ENCODE results near the gene NR2F1-AS1. TPM values are rescaled to one million over a fixed set of nuclear protein-coding genes. Genes with fewer than 3 reads are reported as not detected.

The NR2F1-AS1 gene
- total RNA-seq, 1 donor from 2014 or later = 9.5 TPM

GRCh38 chr5:93406971-93407401 lies 174.0 kb downstream of the NR2F1-AS1 start:
- TF ChIP-seq CTCF (IDR thresholded peaks at IDR 0.05; ENCODE audit: insufficient read depth, low read length, poor library complexity, severe bottlenecking) = no peak
- no peak for DNase-seq (ENCODE audit: low read depth)
- Histone ChIP-seq H3K36me3 (ENCODE audit: control insufficient read depth, insufficient read depth, low read length) (no peaks in the 10 kb centered on the region), H3K4me3 (ENCODE audit: low read depth, low read length) (no peak overlapping the region), H3K27me3 (ENCODE audit: control insufficient read depth, insufficient read depth, low read length) (no peaks in the 10 kb centered on the region)

- Histone ChIP-seq H3K27me3 (ENCODE audit: control insufficient read depth, insufficient read depth, low read length) (no peaks in the 10 kb centered on the region), H3K4me3 (ENCODE audit: low read depth, low read length) (no peak overlapping the region), H3K36me3 (ENCODE audit: control insufficient read depth, insufficient read depth, low read length) (no peaks in the 10 kb centered on the region)
- DNase-seq (ENCODE audit: low read depth) = no peak
- TF ChIP-seq CTCF (IDR thresholded peaks at IDR 0.05; ENCODE audit: insufficient read depth, low read length, poor library complexity, severe bottlenecking) = no peak
Measured at GRCh38 chr5:93404246-93404645, 176.8 kb downstream of the NR2F1-AS1 start.

- no peak for DNase-seq (ENCODE audit: low read depth)
- no peaks in the 10 kb centered on the region for H3K36me3 ChIP-seq (ENCODE audit: control insufficient read depth, insufficient read depth, low read length)
- TF ChIP-seq CTCF (IDR thresholded peaks at IDR 0.05; ENCODE audit: insufficient read depth, low read length, poor library complexity, severe bottlenecking) = no peak
- H3K27me3 ChIP-seq (ENCODE audit: control insufficient read depth, insufficient read depth, low read length) = no peaks in the 10 kb centered on the region
- no peak overlapping the region for H3K4me3 ChIP-seq (ENCODE audit: low read depth, low read length)
Measured at GRCh38 chr5:93403141-93403928, 177.7 kb downstream of the NR2F1-AS1 start.

- TF ChIP-seq CTCF (IDR thresholded peaks at IDR 0.05; ENCODE audit: insufficient read depth, low read length, poor library complexity, severe bottlenecking) = no peak
- Histone ChIP-seq H3K27me3 (ENCODE audit: control insufficient read depth, insufficient read depth, low read length) (no peaks in the 10 kb centered on the region), H3K4me3 (ENCODE audit: low read depth, low read length) (no peak overlapping the region), H3K36me3 (ENCODE audit: control insufficient read depth, insufficient read depth, low read length) (no peaks in the 10 kb centered on the region)
- no peak for DNase-seq (ENCODE audit: low read depth)
Measured at GRCh38 chr5:93402451-93402850, 178.6 kb downstream of the NR2F1-AS1 start.

- DNase-seq (ENCODE audit: low read depth) = no peak
- Histone ChIP-seq H3K36me3 (ENCODE audit: control insufficient read depth, insufficient read depth, low read length) (no peaks in the 10 kb centered on the region), H3K27me3 (ENCODE audit: control insufficient read depth, insufficient read depth, low read length) (no peaks in the 10 kb centered on the region), H3K4me3 (ENCODE audit: low read depth, low read length) (no peak overlapping the region)
- TF ChIP-seq CTCF (IDR thresholded peaks at IDR 0.05; ENCODE audit: insufficient read depth, low read length, poor library complexity, severe bottlenecking) = no peak
Measured at GRCh38 chr5:93401634-93402213, 179.3 kb downstream of the NR2F1-AS1 start.

Data from kidney epithelial cell (primary cell).